Dermis microvascular lymphatic vessel endothelial cell (primary cell): ENCODE measurements around the gene ZNF738. TPM values are rescaled to one million over a fixed set of nuclear protein-coding genes. Genes with fewer than 3 reads are reported as not detected.

Experiments used
- DNase-seq, 2 donors: peaks; one replicate each; pipeline versions ENCODE4 v3.0.0 to v3.0.0-alpha.2; 2010; ENCODE audit warnings: low read depth in 2 of 2
- total RNA-seq: library from RNA; depleted of rRNA; stranded (reverse); fragments of >200 nt; gene quantifications from 2 replicates; pipeline ENCODE4 v1.2.1, GENCODE V29; 2014

The ZNF738 gene
- total RNA-seq, 1 donor from 2014 or later = 5.0 TPM

GRCh38 chr19:21422244-21422643 lies 63.4 kb downstream of the ZNF738 start:
- DNase-seq = no peak

GRCh38 chr19:21423057-21424041 lies 64.5 kb downstream of the ZNF738 start:
- no peak for DNase-seq

Other genes with a start within 250 kb of the ZNF738 start
- gene ZNF431, start 217.0 kb upstream of the ZNF738 start, total RNA-seq = 2.8 and 4.3 TPM in 2 replicates
- gene ZNF708, start 29.6 kb upstream of the ZNF738 start, total RNA-seq = 6.0 and 8.1 TPM in 2 replicates
- gene ZNF493, start 38.1 kb downstream of the ZNF738 start, total RNA-seq = 8.2 and 14.2 TPM in 2 replicates
- 2.3 and 3.8 TPM in 2 replicates for gene ZNF429, start 146.6 kb downstream of the ZNF738 start, total RNA-seq